ENCODE results near the gene ZNF222. TPM values are rescaled to one million over a fixed set of nuclear protein-coding genes. Genes with fewer than 3 reads are reported as not detected.

ZNF222 gene
- total and polyA plus RNA-seq, 4 donors = 2.5 to 5.9 (median 4.0) TPM

DNA sequence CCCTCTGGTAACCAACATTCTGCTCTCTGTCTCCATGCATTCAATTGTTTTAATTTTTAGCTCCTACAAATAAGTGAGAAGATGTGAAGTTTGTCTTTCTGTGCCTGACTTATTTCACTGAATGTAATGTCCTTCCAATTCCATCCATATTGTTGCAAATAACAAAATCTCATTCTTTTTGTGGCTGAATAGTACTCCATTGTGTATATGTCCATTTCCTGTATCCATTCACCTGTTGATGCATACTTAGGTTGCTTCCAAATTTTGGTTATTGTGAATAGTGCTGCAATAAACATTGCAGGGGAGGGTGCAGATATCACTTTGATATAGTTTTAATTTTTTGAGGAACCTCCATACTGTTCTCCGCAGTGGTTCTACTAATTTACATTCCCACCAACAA is 44.2 kb downstream of the ZNF222 start:
- ATAC-seq (ENCODE audit: insufficient read depth, low FRiP score) (no peak), DNase-seq (no peak)
- no peak overlapping the region for H3K9ac ChIP-seq (ENCODE audit: insufficient read depth in 1 of 2, low read length in 2 of 2)
- H3K4me3 ChIP-seq = no peak overlapping the region
- peaks cover 14 to 28% (median 22%) of the 10 kb centered on the region in 4 donors for H3K9me3 ChIP-seq (ENCODE audit: control insufficient read depth in 4 of 4, insufficient read depth in 3 of 4, low read length in 3 of 4)
- H3K36me3 ChIP-seq (ENCODE audit: control insufficient read depth in 4 of 4, insufficient read depth in 4 of 4, low read length in 4 of 4) = peaks cover 12 to 41% (median 27%) of the 10 kb centered on the region in 4 donors
- no peaks in the 10 kb centered on the region for H3K27me3 ChIP-seq (ENCODE audit: control insufficient read depth in 3 of 3, insufficient read depth in 3 of 3, low read length in 2 of 3)
- H3K27ac ChIP-seq (ENCODE audit: low read depth in 1 of 2, low read length in 1 of 2) = no peak overlapping the region
- peaks cover 0 to 15% (median 0%) of the 10 kb centered on the region in 5 donors for H3K4me1 ChIP-seq (ENCODE audit: control insufficient read depth in 5 of 5, insufficient read depth in 5 of 5, low read length in 5 of 5)
- TF ChIP-seq CTCF (IDR thresholded peaks at IDR 0.05; ENCODE audit: control extremely low read depth, extremely low read depth) = no peak
- WGBS, 2 donors = 96 to 100% methylated on average over 1 of the region's 1 CpG

DNA sequence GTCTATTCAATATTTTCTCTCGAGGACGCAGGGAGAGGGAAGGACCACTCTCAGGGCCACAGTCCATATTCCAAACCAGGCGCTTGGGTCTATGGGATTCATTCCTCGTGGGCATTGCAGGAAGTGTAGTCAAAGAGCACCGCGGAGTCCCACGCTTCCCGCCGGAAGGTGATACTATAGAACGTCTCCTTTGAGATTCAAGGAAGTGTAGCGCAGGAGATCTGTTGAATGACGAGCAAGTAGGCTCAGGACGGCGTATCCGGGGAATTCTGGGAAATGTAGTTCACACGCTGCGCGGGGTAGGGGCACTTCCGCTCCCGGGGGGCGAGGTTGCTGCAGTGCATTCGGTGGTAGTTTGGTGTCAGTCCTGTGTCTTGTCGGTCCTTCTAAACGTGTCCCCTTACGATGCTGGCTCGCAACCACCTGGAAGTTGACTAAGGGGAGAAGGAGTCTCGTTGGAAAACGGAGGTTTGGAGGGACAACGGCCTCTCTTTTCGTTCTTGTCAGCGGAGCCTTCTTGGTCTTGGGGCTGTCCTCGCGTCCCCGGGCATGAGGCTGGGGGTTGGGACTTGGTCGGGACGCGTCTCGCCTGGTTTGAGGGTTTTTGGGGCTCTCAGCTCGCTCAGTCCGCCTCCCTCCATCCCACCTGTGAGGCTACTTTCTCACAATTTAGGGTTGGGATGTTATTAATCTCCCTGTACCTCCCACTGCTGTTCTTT is 46.8 kb downstream of the ZNF222 start, which contains the start of gene ZNF284:
TSS of gene ZNF284 (plus strand) at position 336 of the 719 bp plus-strand sequence. CDS start 4,231 bp downstream, outside the sequence.
- no peak for TF ChIP-seq CTCF (IDR thresholded peaks at IDR 0.05; ENCODE audit: control extremely low read depth, extremely low read depth)
- Histone ChIP-seq H3K27ac (ENCODE audit: low read depth in 1 of 2, low read length in 1 of 2) (peak within 1 kb of the TSS; percentile 47 to 72), H3K27me3 (ENCODE audit: control insufficient read depth in 3 of 3, insufficient read depth in 3 of 3, low read length in 2 of 3) (no peaks in the 10 kb centered on the region), H3K4me3 (peak within 1 kb of the TSS; percentile 86), H3K4me1 (ENCODE audit: control insufficient read depth in 5 of 5, insufficient read depth in 5 of 5, low read length in 5 of 5) (peaks cover 0 to 15% (median 0%) of the 10 kb centered on the region in 5 donors), H3K36me3 (ENCODE audit: control insufficient read depth in 4 of 4, insufficient read depth in 4 of 4, low read length in 4 of 4) (peaks cover 1 to 19% (median 7%) of the 10 kb centered on the region in 4 donors), H3K9ac (ENCODE audit: insufficient read depth in 1 of 2, low read length in 2 of 2) (peak within 1 kb of the TSS; percentile 30 to 69), H3K9me3 (ENCODE audit: control insufficient read depth in 4 of 4, insufficient read depth in 3 of 4, low read length in 3 of 4) (peaks cover 3 to 10% (median 7%) of the 10 kb centered on the region in 4 donors)
- DNase-seq (peak; percentile 94 to 97 (median 96)), ATAC-seq (ENCODE audit: insufficient read depth, low FRiP score) (peak; percentile 94)
- 0 to 1% methylated on average over 40 of the region's 40 CpGs for WGBS, 2 donors

GRCh38 chr19:44072543-44073401 is 47.6 kb downstream of the ZNF222 start:
- DNase-seq = peak; percentile 12 to 13 (median 13)
- H3K27me3 ChIP-seq (ENCODE audit: control insufficient read depth in 3 of 3, insufficient read depth in 3 of 3, low read length in 2 of 3) = no peaks in the 10 kb centered on the region
- H3K36me3 ChIP-seq (ENCODE audit: control insufficient read depth in 4 of 4, insufficient read depth in 4 of 4, low read length in 4 of 4) = peaks cover 0 to 13% (median 3%) of the 10 kb centered on the region in 4 donors
- TF ChIP-seq CTCF (IDR thresholded peaks at IDR 0.05; ENCODE audit: control extremely low read depth, extremely low read depth) = no peak
- peaks cover 0 to 6% (median 4%) of the 10 kb centered on the region in 4 donors for H3K9me3 ChIP-seq (ENCODE audit: control insufficient read depth in 4 of 4, insufficient read depth in 3 of 4, low read length in 3 of 4)
- peak overlapping the region; percentile 35 for H3K4me3 ChIP-seq
- no peak overlapping the region for H3K27ac ChIP-seq (ENCODE audit: low read depth in 1 of 2, low read length in 1 of 2)
- H3K9ac ChIP-seq (ENCODE audit: insufficient read depth in 1 of 2, low read length in 2 of 2) = peak overlapping the region; percentile 30 to 69
- 22 to 24% methylated on average over 18 of the region's 18 CpGs for WGBS, 2 donors
- peaks cover 0 to 15% (median 0%) of the 10 kb centered on the region in 5 donors for H3K4me1 ChIP-seq (ENCODE audit: control insufficient read depth in 5 of 5, insufficient read depth in 5 of 5, low read length in 5 of 5)
- ATAC-seq (ENCODE audit: insufficient read depth, low FRiP score) = no peak
